Muscle of leg (tissue), 11 donors: ENCODE results near the gene MAP2K7. TPM values are rescaled to one million over a fixed set of nuclear protein-coding genes. Genes with fewer than 3 reads are reported as not detected.
A peak's percentile ranks its signal among the peaks of the same experiment; 100 is the strongest.

Source experiments
- DNase-seq: peaks from one replicate; pipeline ENCODE4 v3.0.0; 2013
- H3K27ac ChIP-seq: one replicate; pipeline ENCODE4 v1.5.1; 2013; ENCODE audit warnings: mild to moderate bottlenecking, low read length, control low read depth
- H3K27me3 ChIP-seq: one replicate; pipeline ENCODE4 v1.6.1; 2013; ENCODE audit warnings: low read length; ENCODE audit not compliant: control insufficient read depth, insufficient read depth
- H3K36me3 ChIP-seq: one replicate; pipeline ENCODE4 v1.6.1; 2013; ENCODE audit warnings: low read length; ENCODE audit not compliant: control insufficient read depth, insufficient read depth
- H3K4me1 ChIP-seq: one replicate; pipeline ENCODE4 v1.6.1; 2013; ENCODE audit warnings: low read length; ENCODE audit not compliant: control insufficient read depth, insufficient read depth
- H3K4me3 ChIP-seq: one replicate; pipeline ENCODE4 v1.5.1; 2013; ENCODE audit warnings: low read length, control low read depth
- H3K9me3 ChIP-seq: replicated peaks from 2 replicates; pipeline ENCODE4 v1.6.1; 2013; ENCODE audit warnings: low read depth, low read length; ENCODE audit not compliant: control insufficient read depth
- WGBS: methylation state at CpG from one replicate; pipeline ENCODE4 v1.1.5; 2013; ENCODE audit warnings: missing lambda C conversion rate; ENCODE audit not compliant: insufficient coverage; 5-methylcytosine and 5-hydroxymethylcytosine counted together
- polyA plus RNA-seq, 8 donors: library from polyadenylated mRNA; unstranded; fragments of 120-200 nt; gene quantifications; one replicate each; pipeline versions ENCODE4 v1.2.1 to v1.2.3, GENCODE V29; 2013; ENCODE audit warnings: inconsistent platforms in 1 of 8, low replicate concordance in 1 of 8; ENCODE audit not compliant: insufficient read length in 8 of 8, insufficient read depth in 1 of 8
- total RNA-seq: library from RNA; stranded (reverse); fragments of 120-200 nt; gene quantifications from one replicate; pipeline ENCODE4 v1.2.4, GENCODE V29; 2013

MAP2K7 gene
- total and polyA plus RNA-seq, 9 donors = 8.0 to 26.9 (median 23.1) TPM

GRCh38 chr19:7866399-7867091, 37.1 kb upstream of the MAP2K7 start:
- WGBS = 47% methylated on average over 9 of the region's 12 CpGs
- no peak overlapping the region for H3K27ac ChIP-seq
- H3K4me3 ChIP-seq = no peak overlapping the region
- no peaks in the 10 kb centered on the region for H3K9me3 ChIP-seq
- no peaks in the 10 kb centered on the region for H3K36me3 ChIP-seq
- H3K4me1 ChIP-seq = peaks cover 28% of the 10 kb centered on the region
- DNase-seq = no peak
- H3K27me3 ChIP-seq = peaks cover 62% of the 10 kb centered on the region

DNA sequence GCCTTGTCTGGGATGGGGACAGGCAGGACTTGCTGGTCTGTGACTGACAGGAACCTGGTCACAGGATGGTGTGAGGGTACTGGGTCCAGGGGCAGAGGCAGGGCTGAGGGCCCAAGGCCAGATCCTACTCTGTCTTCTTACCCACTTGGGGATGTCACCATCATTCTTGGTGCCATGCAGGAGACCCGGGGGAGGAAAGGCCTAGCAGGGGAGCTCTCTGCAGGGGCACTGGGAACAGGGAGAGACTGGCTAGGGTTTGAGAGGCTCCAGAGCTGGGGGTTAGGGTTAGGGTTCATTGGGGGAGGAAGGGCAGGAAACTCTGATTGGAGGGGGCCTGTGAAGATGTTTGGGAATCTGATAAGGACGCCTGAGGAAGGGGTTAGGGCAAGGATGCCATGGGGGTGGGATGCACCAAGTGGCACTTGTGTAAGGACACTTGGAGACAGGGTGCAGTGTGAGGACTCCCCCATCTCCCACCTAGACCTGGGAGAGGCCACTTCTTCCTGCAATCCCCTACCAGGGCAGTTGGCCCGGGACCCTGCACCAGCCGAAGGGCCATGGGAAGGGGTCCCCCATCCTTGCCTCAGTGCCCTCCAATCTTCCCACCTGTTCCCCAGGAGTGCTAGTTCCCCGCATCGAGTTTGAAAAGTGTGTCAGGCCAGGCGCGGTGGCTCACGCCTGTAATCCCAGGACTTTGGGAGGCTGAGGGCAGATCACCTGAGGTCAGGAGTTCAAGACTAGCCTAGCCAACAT, 36.4 kb upstream of the MAP2K7 start:
- peaks cover 28% of the 10 kb centered on the region for H3K4me1 ChIP-seq
- H3K4me3 ChIP-seq = no peak overlapping the region
- peaks cover 62% of the 10 kb centered on the region for H3K27me3 ChIP-seq
- WGBS = 89% methylated on average over 7 of the region's 9 CpGs
- no peaks in the 10 kb centered on the region for H3K36me3 ChIP-seq
- H3K27ac ChIP-seq = no peak overlapping the region
- no peaks in the 10 kb centered on the region for H3K9me3 ChIP-seq
- DNase-seq = no peak

- Histone ChIP-seq H3K27me3 (peaks cover 68% of the 10 kb centered on the region), H3K4me3 (no peak overlapping the region), H3K36me3 (no peaks in the 10 kb centered on the region), H3K4me1 (peaks cover 28% of the 10 kb centered on the region), H3K27ac (no peak overlapping the region), H3K9me3 (no peaks in the 10 kb centered on the region)
- 27% methylated on average over 21 of the region's 21 CpGs for WGBS
- DNase-seq = no peak
These were observed 35.4 kb upstream of the MAP2K7 start for GRCh38 chr19:7868326-7868670.

- H3K27me3 ChIP-seq = peaks cover 68% of the 10 kb centered on the region
- DNase-seq = peak; percentile 85
- peaks cover 30% of the 10 kb centered on the region for H3K4me1 ChIP-seq
- peak overlapping the region; percentile 32 for H3K4me3 ChIP-seq
- no peaks in the 10 kb centered on the region for H3K36me3 ChIP-seq
- WGBS = 3% methylated on average over 61 of the region's 67 CpGs
- H3K9me3 ChIP-seq = no peaks in the 10 kb centered on the region
- H3K27ac ChIP-seq = no peak overlapping the region
These were observed 34.8 kb upstream of the MAP2K7 start for GRCh38 chr19:7868671-7869452.

DNA sequence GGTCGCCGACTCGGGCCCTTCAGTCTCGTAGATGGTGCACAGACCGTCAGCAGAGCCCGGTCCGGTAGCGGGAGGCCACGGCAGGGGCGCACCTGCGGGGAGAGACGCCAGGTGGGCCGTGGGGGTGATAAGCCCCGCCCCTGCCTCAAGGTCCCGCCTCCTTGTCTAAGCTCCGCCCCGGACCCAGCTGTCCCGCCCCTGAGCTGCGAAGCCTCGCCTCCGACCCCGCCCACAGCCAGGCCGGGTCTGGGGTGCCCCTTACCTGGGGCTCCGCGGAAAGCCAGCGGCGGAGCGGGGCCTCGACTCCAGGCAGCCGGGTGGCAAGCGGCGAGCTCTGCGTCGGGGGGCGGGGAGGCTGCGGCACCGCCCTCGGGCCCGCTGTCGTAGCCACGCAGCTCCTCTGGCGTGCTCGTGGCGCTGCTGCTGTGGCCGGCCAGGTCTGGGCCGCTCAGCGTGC, 34.2 kb upstream of the MAP2K7 start:
- H3K4me3 ChIP-seq = peak overlapping the region; percentile 17
- no peaks in the 10 kb centered on the region for H3K9me3 ChIP-seq
- 1% methylated on average over 46 of the region's 47 CpGs for WGBS
- no peak overlapping the region for H3K27ac ChIP-seq
- H3K36me3 ChIP-seq = no peaks in the 10 kb centered on the region
- peaks cover 66% of the 10 kb centered on the region for H3K27me3 ChIP-seq
- peaks cover 33% of the 10 kb centered on the region for H3K4me1 ChIP-seq
- peak; percentile 70 for DNase-seq

DNA sequence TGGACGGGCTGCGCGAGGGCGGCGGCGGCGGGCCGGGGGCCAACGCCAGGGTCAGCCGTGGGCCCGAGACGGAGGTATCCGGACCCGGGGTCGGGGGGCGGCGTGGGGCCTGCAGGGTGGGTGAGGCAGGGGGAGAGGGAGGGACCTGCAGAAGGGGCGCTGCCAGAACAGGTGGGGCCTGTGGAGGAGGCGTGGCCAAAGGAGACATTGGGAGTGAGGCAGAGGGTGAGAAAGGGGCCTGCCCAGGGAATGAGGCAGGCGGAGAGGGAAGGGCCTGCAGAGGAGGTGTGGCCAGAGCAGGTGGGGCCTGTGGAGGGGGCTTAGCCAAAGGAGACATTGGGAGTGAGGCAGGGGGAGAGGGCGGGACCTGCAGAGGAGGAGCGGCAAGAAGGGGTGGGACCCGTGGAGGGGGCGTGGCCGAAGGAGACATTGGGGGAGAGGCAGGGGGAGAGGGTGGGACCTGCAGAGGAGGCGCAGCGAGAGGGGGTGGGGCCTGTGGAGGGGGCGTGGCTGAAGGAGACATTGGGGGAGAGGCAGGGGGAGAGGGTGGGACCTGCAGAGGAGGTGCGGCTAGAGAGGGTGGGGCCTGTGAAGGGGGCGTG, 33.7 kb upstream of the MAP2K7 start:
- Histone ChIP-seq H3K4me1 (peaks cover 38% of the 10 kb centered on the region), H3K4me3 (no peak overlapping the region), H3K36me3 (no peaks in the 10 kb centered on the region), H3K27me3 (peaks cover 66% of the 10 kb centered on the region), H3K27ac (no peak overlapping the region), H3K9me3 (no peaks in the 10 kb centered on the region)
- DNase-seq = peak; percentile 85
- WGBS = 21% methylated on average over 24 of the region's 30 CpGs

- Histone ChIP-seq H3K9me3 (no peaks in the 10 kb centered on the region), H3K27ac (peak overlapping the region; percentile 25), H3K4me1 (peaks cover 38% of the 10 kb centered on the region), H3K4me3 (no peak overlapping the region), H3K27me3 (peaks cover 63% of the 10 kb centered on the region), H3K36me3 (no peaks in the 10 kb centered on the region)
- 61% methylated on average over 11 of the region's 11 CpGs for WGBS
- DNase-seq = peak; percentile 69
These were observed 32.9 kb upstream of the MAP2K7 start for GRCh38 chr19:7870571-7871436.

- peaks cover 38% of the 10 kb centered on the region for H3K4me1 ChIP-seq
- peak; percentile 94 for DNase-seq
- H3K4me3 ChIP-seq = peak overlapping the region; percentile 28
- no peaks in the 10 kb centered on the region for H3K9me3 ChIP-seq
- 6% methylated on average over 29 of the region's 33 CpGs for WGBS
- H3K36me3 ChIP-seq = no peaks in the 10 kb centered on the region
- H3K27ac ChIP-seq = peak overlapping the region; percentile 72
- H3K27me3 ChIP-seq = peaks cover 66% of the 10 kb centered on the region
These were observed 32.0 kb upstream of the MAP2K7 start for GRCh38 chr19:7871437-7872305.
